Ammon's horn (tissue), 1 donor: ENCODE data around the gene RADX.
"Not testable (repeated sequence)": the region's sequence is repeated elsewhere in the genome, so short reads cannot be mapped to it uniquely, and the experiment has no call there.

Source experiments
- DNase-seq: peaks from one replicate; pipeline ENCODE4 v3.0.0-alpha.2; 2016; ENCODE audit warnings: low spot score

RADX gene

GRCh38 chrX:106611679-106612392 is at the start of gene RADX:
RADX (plus strand) TSS chrX:106611978; CDS start chrX:106612081, 103 bp downstream.
- DNase-seq: peak; percentile 92

- no peak for DNase-seq
These were observed 46.8 kb upstream of the RADX start for GRCh38 chrX:106564986-106565385.

GRCh38 chrX:106566362-106566761 is 45.4 kb upstream of the RADX start:
- no peak for DNase-seq

GRCh38 chrX:106581856-106582255 is 29.9 kb upstream of the RADX start:
- DNase-seq: no peak

GRCh38 chrX:106585478-106585877 is 26.3 kb upstream of the RADX start:
- DNase-seq: no peak

GRCh38 chrX:106588801-106589200 is 23.0 kb upstream of the RADX start:
- no peak for DNase-seq

GRCh38 chrX:106599411-106599810 is 12.4 kb upstream of the RADX start:
- DNase-seq: no peak

GRCh38 chrX:106606571-106606970 is 5.2 kb upstream of the RADX start:
- no peak for DNase-seq

GRCh38 chrX:106608016-106608415 is 3.8 kb upstream of the RADX start:
- DNase-seq: peak; percentile 21

- no peak for DNase-seq
These were observed 480 bp upstream of the RADX start for GRCh38 chrX:106611317-106611678.

- no peak for DNase-seq
These were observed 600 bp downstream of the RADX start for GRCh38 chrX:106612393-106612763.

- DNase-seq: no peak
These were observed 1.5 kb downstream of the RADX start for GRCh38 chrX:106613277-106613676.

- no peak for DNase-seq
These were observed 3.3 kb downstream of the RADX start for GRCh38 chrX:106615041-106615440.

- no peak for DNase-seq
These were observed 8.0 kb downstream of the RADX start for GRCh38 chrX:106619797-106620196.

- DNase-seq: no peak
These were observed 10.1 kb downstream of the RADX start for GRCh38 chrX:106621836-106622235.

- no peak for DNase-seq
These were observed 15.0 kb downstream of the RADX start for GRCh38 chrX:106626789-106627188.

- DNase-seq: no peak
These were observed 19.8 kb downstream of the RADX start for GRCh38 chrX:106631615-106632014.

GRCh38 chrX:106649523-106650428 is 38.0 kb downstream of the RADX start:
- DNase-seq: no peak

GRCh38 chrX:106653625-106654024 is 41.8 kb downstream of the RADX start:
- DNase-seq: not testable (repeated sequence)

- no peak for DNase-seq
These were observed 58.9 kb downstream of the RADX start for GRCh38 chrX:106670631-106671030.

- DNase-seq: no peak
These were observed 60.7 kb downstream of the RADX start for GRCh38 chrX:106672527-106672926.

GRCh38 chrX:106680716-106681115 is 68.9 kb downstream of the RADX start:
- no peak for DNase-seq

GRCh38 chrX:106684207-106684606 is 72.4 kb downstream of the RADX start:
- DNase-seq: no peak
